ENCODE results near the gene LTBP1. TPM values are rescaled to one million over a fixed set of nuclear protein-coding genes. Genes with fewer than 3 reads are reported as not detected.

LTBP1 gene
- total and polyA plus RNA-seq, 2 of the 13 experiments (the other 11 are each of a cell fraction or from before 2014, with no cell fraction given) = 0.12 to 0.22 TPM

DNA sequence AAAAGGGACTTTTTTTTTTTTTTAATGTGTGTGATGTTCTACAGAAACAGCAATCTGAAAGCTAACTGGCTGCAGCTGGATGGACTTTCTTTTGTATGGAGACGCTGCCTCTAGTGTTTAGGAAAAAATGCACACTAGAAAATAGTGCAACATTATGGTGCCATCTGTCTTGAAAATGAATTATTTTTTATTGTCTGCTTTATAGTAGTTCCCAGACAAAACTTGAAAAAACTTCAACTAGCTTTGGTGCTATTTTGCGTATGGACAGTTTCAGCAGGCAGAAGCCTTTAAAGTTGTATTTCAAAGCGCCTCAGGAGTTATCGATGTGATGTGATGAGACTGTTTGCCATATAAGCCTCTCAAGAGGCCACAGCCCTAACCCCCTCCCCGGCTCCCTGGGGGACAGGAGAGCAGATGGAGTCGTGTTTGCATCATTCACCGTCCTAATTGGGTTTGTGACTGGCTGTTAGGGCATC is 86.9 kb downstream of the LTBP1 start:
- in situ Hi-C loops (cut with HindIII; ENCODE audit: extremely low pct_ligation_motif_present, low pct_unique_long_range_greater_than_20kb) = loop anchor here (5.0 kb wide), 1 partner anchor 261 kb away; no protein-coding TSS in a partner anchor
- no peak for DNase-seq (ENCODE audit: low spot score)
- CTCF ChIA-PET (ENCODE audit: low intra/inter-chr PET ratio, low total read pairs) = no interaction called here
- no peak overlapping the region for H3K27ac ChIP-seq (ENCODE audit: extremely low read length, insufficient read depth, low read length)
- no peaks in the 10 kb centered on the region for H3K36me3 ChIP-seq (replicated peaks in 1 of 2; ENCODE audit: control insufficient read depth in 1 of 2, insufficient read depth in 2 of 2, low read length in 2 of 2)
- no peak overlapping the region for H3K9ac ChIP-seq (ENCODE audit: insufficient read depth, low read depth, low read length)
- no peak overlapping the region for H3K4me2 ChIP-seq (ENCODE audit: low read depth, low read length)
- H3K79me2 ChIP-seq (ENCODE audit: insufficient read depth, low read length) = no peaks in the 10 kb centered on the region
- no peaks in the 10 kb centered on the region for H3K4me1 ChIP-seq (ENCODE audit: insufficient read depth, low read length)
- no TSS peak for BruUV-seq (replicated peaks)
- no peaks in the 10 kb centered on the region for H3K9me3 ChIP-seq (ENCODE audit: low read length)
- 28% methylated on average over 7 of the region's 7 CpGs for WGBS (ENCODE audit: low lambda C conversion rate)
- no peak for TF ChIP-seq KLF16 (CRISPR knock-in tag; IDR thresholded peaks at IDR 0.05)
- TF ChIP-seq ZNF567 (CRISPR knock-in tag; IDR thresholded peaks at IDR 0.05; ENCODE audit: borderline replicate concordance) = no peak
- 0 out of 2 replicates have a peak, but pooled peaks have one; percentile 27 for TF ChIP-seq SMC3 (IDR thresholded peaks at IDR 0.05; ENCODE audit: low read length)
- TF ChIP-seq, protein P1, sequence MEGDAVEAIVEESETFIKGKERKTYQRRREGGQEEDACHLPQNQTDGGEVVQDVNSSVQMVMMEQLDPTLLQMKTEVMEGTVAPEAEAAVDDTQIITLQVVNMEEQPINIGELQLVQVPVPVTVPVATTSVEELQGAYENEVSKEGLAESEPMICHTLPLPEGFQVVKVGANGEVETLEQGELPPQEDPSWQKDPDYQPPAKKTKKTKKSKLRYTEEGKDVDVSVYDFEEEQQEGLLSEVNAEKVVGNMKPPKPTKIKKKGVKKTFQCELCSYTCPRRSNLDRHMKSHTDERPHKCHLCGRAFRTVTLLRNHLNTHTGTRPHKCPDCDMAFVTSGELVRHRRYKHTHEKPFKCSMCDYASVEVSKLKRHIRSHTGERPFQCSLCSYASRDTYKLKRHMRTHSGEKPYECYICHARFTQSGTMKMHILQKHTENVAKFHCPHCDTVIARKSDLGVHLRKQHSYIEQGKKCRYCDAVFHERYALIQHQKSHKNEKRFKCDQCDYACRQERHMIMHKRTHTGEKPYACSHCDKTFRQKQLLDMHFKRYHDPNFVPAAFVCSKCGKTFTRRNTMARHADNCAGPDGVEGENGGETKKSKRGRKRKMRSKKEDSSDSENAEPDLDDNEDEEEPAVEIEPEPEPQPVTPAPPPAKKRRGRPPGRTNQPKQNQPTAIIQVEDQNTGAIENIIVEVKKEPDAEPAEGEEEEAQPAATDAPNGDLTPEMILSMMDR (CRISPR knock-in tag; IDR thresholded peaks at IDR 0.05) = peak; percentile 31; the same call in 1 of the 2 replicates
- peak; percentile 59 for TF ChIP-seq STAG1 (CRISPR knock-in tag; IDR thresholded peaks at IDR 0.05)
- H4K20me1 ChIP-seq (ENCODE audit: insufficient read depth, low read length) = no peaks in the 10 kb centered on the region
- H3K4me3 ChIP-seq (replicated peaks in 1 of 3; ENCODE audit: insufficient read depth in 1 of 3, low read depth in 2 of 3, low read length in 3 of 3) = no peak overlapping the region
- POLR2A ChIA-PET = no interaction called here
- ATAC-seq = peak; percentile 60; the same call in 2 of the 3 replicates
- FAIRE-seq = no peak
- H3K27me3 ChIP-seq (ENCODE audit: control insufficient read depth in 1 of 2, insufficient read depth in 2 of 2, low read length in 2 of 2) = peaks cover 0 to 11% of the 10 kb centered on the region in 2 experiments; a peak in 1 of 5 replicates
- intact Hi-C loops (cut with micrococcal nuclease; ENCODE audit: unreplicated experiment) = loop anchor here (2.0 to 5.0 kb wide), 3 partner anchors 239 to 339 kb away; no protein-coding TSS in a partner anchor
- no peak overlapping the region for H2AFZ ChIP-seq (ENCODE audit: low read length)

DNA sequence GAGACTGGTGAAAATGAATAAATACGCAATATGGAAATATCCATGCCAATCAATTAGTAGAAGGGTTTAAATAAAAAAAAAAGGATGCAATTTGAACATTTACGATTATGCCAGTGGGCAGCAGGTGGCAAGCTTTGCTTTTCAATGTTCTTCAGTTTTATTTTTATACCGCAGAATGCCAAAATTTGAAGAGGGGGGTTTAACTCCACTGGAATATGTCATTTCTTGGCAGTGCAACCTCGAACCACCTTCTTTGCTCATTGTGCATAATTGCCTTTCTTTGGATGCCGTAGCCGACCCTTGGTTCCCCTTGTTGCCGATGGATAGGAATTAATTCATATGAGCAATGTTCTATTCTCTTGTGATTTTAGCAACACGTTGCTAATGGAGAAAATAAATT is 88.0 kb downstream of the LTBP1 start:
- Histone ChIP-seq H3K4me2 (ENCODE audit: low read depth, low read length) (no peak overlapping the region), H2AFZ (ENCODE audit: low read length) (no peak overlapping the region), H3K27me3 (ENCODE audit: control insufficient read depth in 1 of 2, insufficient read depth in 2 of 2, low read length in 2 of 2) (peaks cover 0 to 14% of the 10 kb centered on the region in 2 experiments; a peak in 1 of 5 replicates), H4K20me1 (ENCODE audit: insufficient read depth, low read length) (no peaks in the 10 kb centered on the region), H3K9ac (ENCODE audit: insufficient read depth, low read depth, low read length) (no peak overlapping the region), H3K4me1 (ENCODE audit: insufficient read depth, low read length) (no peaks in the 10 kb centered on the region), H3K36me3 (replicated peaks in 1 of 2; ENCODE audit: control insufficient read depth in 1 of 2, insufficient read depth in 2 of 2, low read length in 2 of 2) (no peaks in the 10 kb centered on the region), H3K79me2 (ENCODE audit: insufficient read depth, low read length) (no peaks in the 10 kb centered on the region), H3K9me3 (ENCODE audit: low read length) (no peaks in the 10 kb centered on the region), H3K27ac (ENCODE audit: extremely low read length, insufficient read depth, low read length) (no peak overlapping the region), H3K4me3 (replicated peaks in 1 of 3; ENCODE audit: insufficient read depth in 1 of 3, low read depth in 2 of 3, low read length in 3 of 3) (no peak overlapping the region)
- ATAC-seq (no peak), FAIRE-seq (no peak), DNase-seq (ENCODE audit: low spot score) (no peak)
- BruUV-seq (replicated peaks) = no TSS peak
- in situ Hi-C loops (cut with HindIII; ENCODE audit: extremely low pct_ligation_motif_present, low pct_unique_long_range_greater_than_20kb) (loop anchor here (5.0 kb wide), 1 partner anchor 262 kb away; no protein-coding TSS in a partner anchor), intact Hi-C loops (cut with micrococcal nuclease; ENCODE audit: unreplicated experiment) (loop anchor here (2.0 to 5.0 kb wide), 2 partner anchors 238 to 338 kb away; no protein-coding TSS in a partner anchor)
- 36% methylated on average over 8 of the region's 8 CpGs for WGBS (ENCODE audit: low lambda C conversion rate)
- ChIA-PET POLR2A (no interaction called here), CTCF (ENCODE audit: low intra/inter-chr PET ratio, low total read pairs) (interaction anchor here (0.9 kb wide), 1 partner anchor 338 kb away, joined by 3 read pairs; no protein-coding TSS in a partner anchor)
- TF ChIP-seq, protein P2, sequence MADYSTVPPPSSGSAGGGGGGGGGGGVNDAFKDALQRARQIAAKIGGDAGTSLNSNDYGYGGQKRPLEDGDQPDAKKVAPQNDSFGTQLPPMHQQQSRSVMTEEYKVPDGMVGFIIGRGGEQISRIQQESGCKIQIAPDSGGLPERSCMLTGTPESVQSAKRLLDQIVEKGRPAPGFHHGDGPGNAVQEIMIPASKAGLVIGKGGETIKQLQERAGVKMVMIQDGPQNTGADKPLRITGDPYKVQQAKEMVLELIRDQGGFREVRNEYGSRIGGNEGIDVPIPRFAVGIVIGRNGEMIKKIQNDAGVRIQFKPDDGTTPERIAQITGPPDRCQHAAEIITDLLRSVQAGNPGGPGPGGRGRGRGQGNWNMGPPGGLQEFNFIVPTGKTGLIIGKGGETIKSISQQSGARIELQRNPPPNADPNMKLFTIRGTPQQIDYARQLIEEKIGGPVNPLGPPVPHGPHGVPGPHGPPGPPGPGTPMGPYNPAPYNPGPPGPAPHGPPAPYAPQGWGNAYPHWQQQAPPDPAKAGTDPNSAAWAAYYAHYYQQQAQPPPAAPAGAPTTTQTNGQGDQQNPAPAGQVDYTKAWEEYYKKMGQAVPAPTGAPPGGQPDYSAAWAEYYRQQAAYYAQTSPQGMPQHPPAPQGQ (CRISPR knock-in tag; IDR thresholded peaks at IDR 0.05; ENCODE audit: borderline replicate concordance) = no peak
- TF ChIP-seq, protein P3, sequence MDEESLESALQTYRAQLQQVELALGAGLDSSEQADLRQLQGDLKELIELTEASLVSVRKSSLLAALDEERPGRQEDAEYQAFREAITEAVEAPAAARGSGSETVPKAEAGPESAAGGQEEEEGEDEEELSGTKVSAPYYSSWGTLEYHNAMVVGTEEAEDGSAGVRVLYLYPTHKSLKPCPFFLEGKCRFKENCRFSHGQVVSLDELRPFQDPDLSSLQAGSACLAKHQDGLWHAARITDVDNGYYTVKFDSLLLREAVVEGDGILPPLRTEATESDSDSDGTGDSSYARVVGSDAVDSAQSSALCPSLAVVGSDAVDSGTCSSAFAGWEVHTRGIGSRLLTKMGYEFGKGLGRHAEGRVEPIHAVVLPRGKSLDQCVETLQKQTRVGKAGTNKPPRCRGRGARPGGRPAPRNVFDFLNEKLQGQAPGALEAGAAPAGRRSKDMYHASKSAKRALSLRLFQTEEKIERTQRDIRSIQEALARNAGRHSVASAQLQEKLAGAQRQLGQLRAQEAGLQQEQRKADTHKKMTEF (CRISPR knock-in tag; IDR thresholded peaks at IDR 0.05) = no peak
- TF ChIP-seq, protein P4, sequence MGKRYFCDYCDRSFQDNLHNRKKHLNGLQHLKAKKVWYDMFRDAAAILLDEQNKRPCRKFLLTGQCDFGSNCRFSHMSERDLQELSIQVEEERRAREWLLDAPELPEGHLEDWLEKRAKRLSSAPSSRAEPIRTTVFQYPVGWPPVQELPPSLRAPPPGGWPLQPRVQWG (CRISPR knock-in tag; IDR thresholded peaks at IDR 0.05; ENCODE audit: borderline replicate concordance, low read depth) = no peak
- TF ChIP-seq, protein P5, sequence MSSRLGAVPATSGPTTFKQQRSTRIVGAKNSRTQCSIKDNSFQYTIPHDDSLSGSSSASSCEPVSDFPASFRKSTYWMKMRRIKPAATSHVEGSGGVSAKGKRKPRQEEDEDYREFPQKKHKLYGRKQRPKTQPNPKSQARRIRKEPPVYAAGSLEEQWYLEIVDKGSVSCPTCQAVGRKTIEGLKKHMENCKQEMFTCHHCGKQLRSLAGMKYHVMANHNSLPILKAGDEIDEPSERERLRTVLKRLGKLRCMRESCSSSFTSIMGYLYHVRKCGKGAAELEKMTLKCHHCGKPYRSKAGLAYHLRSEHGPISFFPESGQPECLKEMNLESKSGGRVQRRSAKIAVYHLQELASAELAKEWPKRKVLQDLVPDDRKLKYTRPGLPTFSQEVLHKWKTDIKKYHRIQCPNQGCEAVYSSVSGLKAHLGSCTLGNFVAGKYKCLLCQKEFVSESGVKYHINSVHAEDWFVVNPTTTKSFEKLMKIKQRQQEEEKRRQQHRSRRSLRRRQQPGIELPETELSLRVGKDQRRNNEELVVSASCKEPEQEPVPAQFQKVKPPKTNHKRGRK (CRISPR knock-in tag; IDR thresholded peaks at IDR 0.05) = no peak

All from HepG2 (cell line).